NCI-H2196 treated with DMSO at 0.1 percent for 48 hours (cell line): ENCODE data around the gene HSBP1.

Experiments
- DNase-seq: peaks from one replicate; lab custom pipeline; 2025; ENCODE audit not compliant: unreplicated experiment; lab: John Stamatoyannopoulos, UW

The HSBP1 gene

DNA sequence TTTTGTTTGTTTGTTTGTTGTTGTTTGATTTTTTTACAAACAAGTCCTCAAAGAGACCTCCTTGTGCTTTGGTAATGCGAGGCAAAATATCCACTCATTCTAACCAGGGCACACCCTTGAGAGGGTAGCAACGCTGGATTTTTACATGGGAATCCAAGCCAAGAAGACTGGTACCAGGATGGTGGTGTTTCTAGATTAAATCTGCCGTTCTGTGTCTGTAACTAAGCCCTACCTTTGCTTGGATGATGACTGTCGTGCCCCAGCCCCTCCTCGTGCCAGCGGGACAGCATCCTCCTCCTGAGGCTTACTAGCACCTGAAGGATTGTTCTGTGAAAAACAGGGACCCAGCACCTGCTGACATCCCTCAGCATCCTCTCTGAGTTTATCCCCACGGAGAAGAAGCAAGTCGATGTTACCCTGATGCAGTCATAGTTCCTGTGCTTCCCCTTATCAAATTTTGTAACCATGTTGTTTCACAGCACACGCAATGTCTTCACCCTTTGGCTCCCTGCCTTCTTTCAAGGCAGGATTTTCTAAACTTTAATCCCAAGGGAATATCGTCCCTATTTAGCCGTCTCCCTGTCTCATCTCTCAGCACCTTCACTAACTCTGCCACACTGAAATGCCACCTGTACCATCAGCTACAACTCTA is 5.1 kb upstream of the HSBP1 start:
- no peak for DNase-seq

GRCh38 chr16:83803811-83804210 is 4.0 kb upstream of the HSBP1 start:
- no peak for DNase-seq

GRCh38 chr16:83804366-83804765 is 3.4 kb upstream of the HSBP1 start:
- no peak for DNase-seq

- no peak for DNase-seq
These were observed 1.7 kb upstream of the HSBP1 start for GRCh38 chr16:83806036-83806435.

DNA sequence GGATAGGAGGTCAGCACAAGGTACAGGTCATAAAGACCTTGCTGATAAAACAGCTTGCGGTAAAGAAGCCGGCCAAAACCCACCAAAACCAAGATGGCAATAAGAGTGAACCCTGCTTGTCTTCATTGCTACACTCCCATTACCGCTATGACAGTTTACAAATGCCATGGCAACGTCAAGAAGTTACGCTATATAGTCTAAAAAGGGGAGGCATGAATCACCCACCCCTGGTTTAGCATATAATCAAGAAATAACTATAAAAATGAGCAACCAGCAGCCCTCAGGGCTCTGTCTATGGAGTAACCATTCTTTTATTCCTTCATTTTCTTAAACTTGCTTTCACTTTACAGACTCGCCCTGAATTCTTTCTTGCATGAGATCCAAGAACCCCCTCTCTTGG is 1.0 kb upstream of the HSBP1 start:
- DNase-seq, result no peak

DNA sequence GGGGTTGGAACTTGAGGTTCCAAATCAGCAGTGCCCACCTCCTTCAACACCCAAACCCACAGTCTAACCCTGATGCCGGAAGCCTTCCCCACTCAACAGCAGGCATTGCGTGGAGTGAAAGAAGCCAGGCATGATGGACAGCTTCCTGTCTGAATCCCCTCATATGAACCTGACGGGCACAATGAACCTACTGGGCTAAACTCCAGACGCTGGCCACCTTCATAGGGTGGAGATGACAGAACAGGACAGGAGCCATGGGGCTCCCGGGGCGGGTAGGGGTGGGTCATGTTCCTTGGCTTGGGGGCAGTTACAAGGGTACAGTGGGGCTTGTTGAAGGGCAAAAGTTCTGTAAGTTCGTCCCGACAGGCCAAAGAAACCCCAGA is 460 bp upstream of the HSBP1 start:
- no peak for DNase-seq

DNA sequence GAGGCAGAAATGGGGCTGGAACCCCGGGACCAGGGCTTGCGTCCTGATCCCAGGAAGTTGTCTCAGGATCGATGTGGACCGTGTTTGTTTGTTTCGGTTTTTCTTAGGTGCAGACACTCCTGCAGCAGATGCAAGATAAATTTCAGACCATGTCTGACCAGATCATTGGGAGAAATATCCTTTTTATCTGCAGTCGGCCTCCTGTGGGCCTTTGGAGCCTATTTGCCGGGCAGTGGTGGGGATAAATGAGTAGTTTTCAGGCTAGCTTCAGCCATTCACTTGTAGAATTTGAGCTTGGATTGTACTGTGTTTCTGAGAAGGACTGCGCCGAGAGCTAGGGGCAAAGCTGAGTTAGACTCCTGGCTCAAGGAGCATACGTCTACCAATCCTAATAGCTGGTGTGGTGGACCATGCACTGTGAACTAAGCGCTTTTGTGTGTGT is 816 bp downstream of the HSBP1 start:
- DNase-seq, result no peak

DNA sequence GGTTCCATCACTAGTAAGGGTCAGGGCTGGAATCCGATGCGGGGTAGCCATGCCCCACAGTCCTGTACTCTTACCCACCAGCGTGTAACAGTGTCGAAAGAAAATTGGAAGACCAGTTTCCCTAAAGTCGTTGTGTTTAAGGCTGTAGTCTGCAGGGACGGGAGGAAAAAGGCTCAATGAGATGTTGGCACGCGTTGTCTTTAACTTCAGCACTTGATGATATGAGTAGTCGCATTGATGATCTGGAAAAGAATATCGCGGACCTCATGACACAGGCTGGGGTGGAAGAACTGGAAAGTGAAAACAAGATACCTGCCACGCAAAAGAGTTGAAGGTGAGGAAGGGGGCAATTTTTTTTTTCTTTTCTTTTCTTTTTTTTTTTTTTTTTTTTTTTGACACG is 1.3 kb downstream of the HSBP1 start:
- DNase-seq, result no peak

- DNase-seq, result no peak
These were observed 3.1 kb downstream of the HSBP1 start for GRCh38 chr16:83810901-83811300.

DNA sequence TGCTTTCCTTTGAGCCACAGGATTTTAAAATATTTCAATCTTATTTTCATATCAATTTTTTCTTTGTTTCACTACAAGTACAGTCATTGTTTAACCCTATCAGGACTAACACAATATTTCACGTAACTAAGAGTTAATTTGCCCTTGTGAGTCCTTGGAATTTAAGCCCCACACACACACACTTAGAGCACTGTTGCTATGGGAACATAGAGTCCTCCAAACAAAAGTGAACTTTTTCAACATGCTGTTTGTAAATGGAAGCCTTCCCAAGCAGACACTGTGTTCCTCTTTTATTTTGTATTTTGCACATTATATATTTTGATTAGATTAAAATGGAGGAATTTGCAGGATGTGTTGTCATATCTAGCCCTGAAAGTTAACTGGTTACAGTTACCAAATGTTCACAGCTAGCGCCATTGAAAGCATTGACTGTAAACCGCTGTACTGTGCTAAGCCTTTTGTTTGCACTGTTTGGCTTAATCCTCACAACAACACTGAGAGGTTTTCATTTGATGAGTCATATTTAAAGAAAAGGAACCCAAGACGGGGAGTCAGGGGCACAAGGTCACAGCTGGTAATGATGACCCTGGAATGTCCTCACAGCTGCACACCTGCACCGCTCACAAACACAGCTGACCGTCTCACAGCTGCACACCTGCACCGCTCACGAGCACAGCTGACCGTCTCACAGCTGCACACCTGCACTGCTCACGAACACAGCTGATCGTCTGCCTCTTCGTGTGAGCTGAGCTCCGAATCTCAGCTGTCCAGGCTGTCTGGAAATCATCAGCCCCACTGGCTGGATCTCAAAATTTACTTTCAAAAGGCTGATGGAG is 6.3 kb downstream of the HSBP1 start:
- peak; percentile 54 for DNase-seq

- no peak for DNase-seq
These were observed 6.8 kb downstream of the HSBP1 start for GRCh38 chr16:83814659-83814985.

GRCh38 chr16:83817022-83817421 is 9.2 kb downstream of the HSBP1 start:
- DNase-seq, result no peak

GRCh38 chr16:83818276-83818675 is 10.5 kb downstream of the HSBP1 start:
- DNase-seq, result no peak

DNA sequence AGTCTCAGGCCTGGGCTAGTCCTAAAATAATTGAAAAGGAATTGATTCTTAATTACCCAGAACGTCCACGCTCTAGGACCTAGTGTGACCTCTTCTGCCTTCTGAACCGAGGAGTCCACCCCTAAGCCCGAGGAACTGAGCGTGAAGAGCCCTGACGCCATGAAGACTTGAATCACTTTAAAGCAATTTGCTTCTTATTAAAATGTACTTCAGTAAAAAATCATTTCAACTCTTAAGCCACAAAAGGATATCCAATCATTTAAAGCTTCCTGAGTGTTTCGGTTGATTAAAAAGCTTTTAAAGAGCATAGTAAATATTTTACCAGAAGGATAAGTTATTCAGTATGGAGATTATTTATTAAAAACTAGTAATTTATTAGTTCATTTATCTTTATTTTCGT is 11.6 kb downstream of the HSBP1 start:
- no peak for DNase-seq

- DNase-seq, result peak; percentile 40
These were observed 18.6 kb downstream of the HSBP1 start for GRCh38 chr16:83826146-83826913.

DNA sequence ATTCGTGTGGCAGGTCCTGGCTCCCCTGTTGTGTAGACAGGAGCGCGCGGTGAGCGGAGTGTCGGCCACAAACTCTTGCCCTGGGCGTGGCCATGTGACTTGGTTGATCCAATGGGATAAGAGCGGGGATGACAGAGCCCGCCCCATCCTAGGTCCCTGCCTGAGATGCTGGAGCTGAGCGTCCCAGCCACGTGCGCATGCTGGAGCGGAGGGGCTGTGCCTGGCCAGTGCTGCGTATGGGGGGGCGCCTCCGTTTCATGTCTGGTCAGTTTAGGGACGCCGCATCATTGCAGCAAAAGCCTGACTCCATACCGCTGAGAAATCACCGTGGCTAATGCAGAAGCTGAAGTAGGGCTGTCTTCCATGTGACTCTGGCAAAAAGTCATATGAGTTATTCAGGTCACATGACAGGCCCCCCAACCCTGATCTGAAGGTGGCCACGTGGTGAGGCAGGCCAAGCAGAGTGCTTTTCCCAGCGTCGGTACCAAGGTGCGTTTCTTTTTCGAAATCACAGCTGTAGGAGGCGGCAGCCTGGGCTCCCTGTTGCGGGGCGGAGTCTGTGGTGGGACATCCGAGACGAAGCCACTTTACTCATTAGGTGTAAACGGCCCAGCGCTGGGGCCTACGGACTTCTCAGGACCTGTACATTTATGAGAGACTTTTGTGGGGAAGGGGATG is 22.5 kb downstream of the HSBP1 start:
- no peak for DNase-seq

DNA sequence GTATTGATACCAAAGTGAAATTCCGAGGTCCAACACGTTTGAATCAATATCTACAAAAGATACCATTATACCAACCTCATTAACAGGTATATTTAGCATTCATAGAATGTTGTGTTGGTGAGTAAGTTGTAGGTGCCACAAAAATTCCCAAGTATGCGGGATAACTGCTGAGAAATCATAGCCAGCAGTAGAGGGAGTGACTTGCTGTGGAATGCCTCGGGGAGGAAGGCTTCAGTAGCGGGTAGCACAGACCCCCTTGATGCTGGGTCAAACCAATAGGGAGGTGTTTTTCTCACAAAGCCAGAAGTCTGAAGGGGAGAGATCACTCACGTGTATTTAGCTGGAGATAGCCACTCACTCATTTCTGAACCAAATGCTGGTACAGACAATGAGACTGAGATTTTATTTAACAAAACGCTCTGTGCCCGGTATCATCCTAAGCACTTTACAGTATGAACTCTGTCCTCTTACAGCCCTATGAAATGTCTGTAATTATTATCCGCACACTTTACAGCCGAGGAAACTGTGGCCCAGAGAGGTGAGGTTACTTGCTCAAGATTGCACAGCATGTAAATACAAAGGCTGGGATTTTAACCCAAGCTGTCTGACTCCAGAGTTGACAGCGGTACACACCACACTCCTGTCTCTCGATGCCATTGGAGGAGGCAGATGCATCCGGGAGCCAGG is 23.1 kb downstream of the HSBP1 start:
- no peak for DNase-seq

- no peak for DNase-seq
These were observed 23.7 kb downstream of the HSBP1 start for GRCh38 chr16:83831456-83831987.

GRCh38 chr16:83833921-83834320 is 26.1 kb downstream of the HSBP1 start:
- DNase-seq, result no peak
